GM18507 (cell line): Measurements from ENCODE around the gene CEBPA.

ENCODE experiments used
- DNase-seq: peaks from one replicate; pipeline ENCODE4 v3.0.0; 2011; ENCODE audit warnings: low read depth; ENCODE audit not compliant: insufficient read length; ENCODE audit errors: extremely low spot score
- FAIRE-seq: peaks from 2 replicates; lab custom pipeline; 2011; peaks lifted over from hg19 to GRCh38; lab: Jason Lieb, UNC

CEBPA gene

DNA sequence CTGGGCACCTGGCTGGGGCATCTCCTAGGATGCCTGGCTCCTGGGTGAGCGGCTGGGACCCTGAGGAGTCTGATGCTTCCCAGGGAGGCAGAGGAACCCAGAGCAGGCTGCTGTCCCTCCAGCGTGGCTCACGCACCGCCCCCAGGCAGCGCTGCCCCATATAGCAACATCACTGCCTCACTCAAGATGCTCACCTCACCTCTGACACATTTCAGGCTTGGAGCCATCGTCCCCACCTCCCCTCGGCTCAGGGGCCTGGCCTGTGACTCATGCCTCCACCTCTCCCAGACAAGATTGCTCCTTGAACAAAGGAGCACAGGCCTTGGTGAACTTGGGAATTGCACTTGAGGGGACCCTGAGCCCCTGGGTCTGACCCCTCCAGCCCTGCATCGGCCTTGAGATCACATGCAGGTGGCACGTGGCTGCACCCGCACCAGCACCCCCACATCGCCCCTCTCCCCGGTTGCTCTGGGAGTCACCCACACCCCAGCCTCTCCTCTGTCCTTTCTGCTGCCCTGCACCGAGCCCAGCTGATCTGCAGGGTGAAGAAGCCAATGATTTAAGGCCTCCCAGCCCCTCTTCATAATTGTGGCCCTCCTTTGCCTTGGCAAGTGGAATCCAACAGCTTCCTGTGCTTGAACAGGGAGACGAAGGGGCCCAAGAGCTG, 11.2 kb downstream of the CEBPA start:
- no peak for FAIRE-seq

GRCh38 chr19:33290082-33290815, 12.1 kb downstream of the CEBPA start:
- DNase-seq, result no peak
- FAIRE-seq, result no peak

More for the DNA sequence above, 11.2 kb downstream of the CEBPA start:
- no peak for DNase-seq

- no peak for DNase-seq
- no peak for FAIRE-seq
Measured at GRCh38 chr19:33289261-33289660, 13.1 kb downstream of the CEBPA start.

DNA sequence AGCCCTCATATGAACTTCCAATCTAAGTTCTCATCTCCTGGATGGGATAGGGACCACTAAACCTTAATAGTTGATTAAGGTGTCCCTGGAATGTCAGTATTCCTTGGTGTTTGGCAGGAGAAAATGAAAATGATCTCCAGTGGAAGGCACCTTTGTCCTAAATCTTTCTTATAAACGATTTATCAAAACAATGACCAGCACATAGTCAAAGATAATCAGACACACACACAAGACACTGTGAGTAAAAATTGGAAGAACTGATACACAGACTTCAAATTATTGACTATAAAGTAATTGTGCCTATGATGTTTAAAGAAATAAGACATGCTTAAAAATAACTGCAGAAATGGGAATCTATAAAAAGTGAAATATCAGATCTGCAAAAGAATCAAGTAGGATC, 13.7 kb downstream of the CEBPA start:
- DNase-seq (no peak), FAIRE-seq (no peak)

- no peak for FAIRE-seq
- no peak for DNase-seq
Measured at GRCh38 chr19:33287927-33288326, 14.4 kb downstream of the CEBPA start.

- DNase-seq, result no peak
- FAIRE-seq, result no peak
Measured at GRCh38 chr19:33287438-33287837, 14.9 kb downstream of the CEBPA start.

- no peak for FAIRE-seq
- no peak for DNase-seq
Measured at GRCh38 chr19:33286899-33287298, 15.4 kb downstream of the CEBPA start.

DNA sequence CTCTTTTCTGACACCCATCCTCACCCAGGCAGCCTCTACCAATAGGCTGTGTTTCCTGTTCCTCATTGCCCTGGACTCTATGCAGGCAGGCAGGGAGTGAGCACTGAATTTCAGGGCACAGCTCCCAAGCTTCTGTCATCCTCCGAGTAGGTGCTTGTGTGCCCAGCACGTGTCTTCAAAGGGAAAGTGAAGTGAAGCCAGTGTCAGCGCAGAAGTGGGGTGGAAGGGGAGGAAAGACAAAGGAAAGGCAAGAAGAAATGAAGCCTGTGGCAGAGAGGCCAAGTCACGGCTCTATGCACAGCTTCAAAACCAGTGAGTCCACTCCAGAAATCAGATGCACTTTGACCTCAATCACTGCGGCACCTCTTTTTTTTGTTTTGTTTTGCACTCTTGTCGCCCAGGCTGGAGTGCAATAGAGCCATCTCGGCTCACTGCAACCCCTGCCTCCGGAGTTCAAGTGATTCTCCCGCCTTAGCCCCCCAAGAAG, 16.9 kb downstream of the CEBPA start:
- DNase-seq (no peak), FAIRE-seq (no peak)

DNA sequence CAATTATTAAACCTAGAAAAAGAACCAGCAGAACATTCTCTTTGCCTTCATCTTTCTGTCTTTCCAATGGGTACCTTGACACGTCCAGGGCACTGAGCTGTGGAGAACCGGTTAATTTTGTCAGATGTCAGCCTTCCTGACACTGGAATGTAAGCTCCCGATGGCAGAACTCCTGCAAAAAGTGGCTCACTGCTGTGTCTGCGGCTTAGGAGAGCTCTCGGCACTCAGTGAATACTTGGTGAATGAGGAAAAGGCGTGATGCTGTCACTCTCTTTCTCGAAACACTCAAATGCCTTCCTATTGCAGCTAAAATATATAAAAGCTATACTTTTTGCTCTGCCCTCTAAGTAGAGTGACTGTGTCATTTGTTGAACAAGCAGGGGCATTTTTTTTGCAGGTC, 17.6 kb downstream of the CEBPA start:
- no peak for FAIRE-seq
- DNase-seq, result no peak

DNA sequence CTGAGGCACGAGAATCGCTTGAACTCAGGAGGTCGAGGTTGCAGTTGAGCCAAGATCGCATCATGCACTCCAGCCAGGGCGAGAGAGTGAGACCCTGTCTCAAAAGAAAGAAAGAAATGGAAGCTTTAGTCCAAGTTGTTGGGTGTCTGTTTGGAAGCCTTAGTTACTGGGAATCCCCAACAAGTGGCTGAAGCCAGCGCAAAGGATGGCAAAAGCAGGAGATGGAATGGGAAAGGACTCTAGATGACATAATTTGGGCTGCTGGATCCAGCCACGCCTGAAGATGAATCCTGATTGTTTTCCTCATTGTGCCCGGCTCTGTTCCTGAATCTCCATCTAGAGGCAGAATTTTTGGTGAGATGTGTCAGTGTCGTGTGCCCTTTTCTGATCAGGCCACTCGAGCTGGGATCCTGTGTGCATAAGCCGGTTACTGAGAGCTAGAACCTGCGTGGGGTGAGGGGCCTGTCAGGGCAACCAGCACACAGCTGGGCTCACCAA, 18.1 kb downstream of the CEBPA start:
- FAIRE-seq, result no peak
- no peak for DNase-seq

DNA sequence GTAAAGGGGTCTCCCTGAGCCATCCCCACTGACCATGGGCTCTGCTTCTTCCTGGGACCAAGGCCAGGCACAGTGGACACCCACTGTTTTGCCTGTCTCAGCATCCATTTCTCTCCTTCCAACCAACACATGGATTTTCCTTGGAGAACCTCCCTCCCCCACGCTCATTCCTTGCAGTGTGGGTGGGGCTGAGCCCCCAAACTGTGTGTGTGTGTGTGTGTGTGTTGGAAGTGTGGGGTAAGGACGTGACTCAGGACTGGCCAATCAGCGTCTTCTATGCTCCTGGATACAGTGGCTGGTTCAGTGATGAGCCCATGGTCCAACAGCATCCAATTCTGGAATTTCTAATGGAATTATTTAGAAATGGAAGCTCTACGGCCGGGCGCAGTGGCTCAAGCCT, 18.7 kb downstream of the CEBPA start:
- no peak for DNase-seq
- FAIRE-seq, result no peak

- FAIRE-seq, result no peak
- no peak for DNase-seq
Measured at GRCh38 chr19:33282036-33282671, 20.2 kb downstream of the CEBPA start.

GRCh38 chr19:33281296-33281926, 20.9 kb downstream of the CEBPA start:
- no peak for FAIRE-seq
- DNase-seq, result no peak

- FAIRE-seq (peak; percentile 93), DNase-seq (peak; percentile 71)
Measured at GRCh38 chr19:33280351-33280921, 21.9 kb downstream of the CEBPA start.

DNA sequence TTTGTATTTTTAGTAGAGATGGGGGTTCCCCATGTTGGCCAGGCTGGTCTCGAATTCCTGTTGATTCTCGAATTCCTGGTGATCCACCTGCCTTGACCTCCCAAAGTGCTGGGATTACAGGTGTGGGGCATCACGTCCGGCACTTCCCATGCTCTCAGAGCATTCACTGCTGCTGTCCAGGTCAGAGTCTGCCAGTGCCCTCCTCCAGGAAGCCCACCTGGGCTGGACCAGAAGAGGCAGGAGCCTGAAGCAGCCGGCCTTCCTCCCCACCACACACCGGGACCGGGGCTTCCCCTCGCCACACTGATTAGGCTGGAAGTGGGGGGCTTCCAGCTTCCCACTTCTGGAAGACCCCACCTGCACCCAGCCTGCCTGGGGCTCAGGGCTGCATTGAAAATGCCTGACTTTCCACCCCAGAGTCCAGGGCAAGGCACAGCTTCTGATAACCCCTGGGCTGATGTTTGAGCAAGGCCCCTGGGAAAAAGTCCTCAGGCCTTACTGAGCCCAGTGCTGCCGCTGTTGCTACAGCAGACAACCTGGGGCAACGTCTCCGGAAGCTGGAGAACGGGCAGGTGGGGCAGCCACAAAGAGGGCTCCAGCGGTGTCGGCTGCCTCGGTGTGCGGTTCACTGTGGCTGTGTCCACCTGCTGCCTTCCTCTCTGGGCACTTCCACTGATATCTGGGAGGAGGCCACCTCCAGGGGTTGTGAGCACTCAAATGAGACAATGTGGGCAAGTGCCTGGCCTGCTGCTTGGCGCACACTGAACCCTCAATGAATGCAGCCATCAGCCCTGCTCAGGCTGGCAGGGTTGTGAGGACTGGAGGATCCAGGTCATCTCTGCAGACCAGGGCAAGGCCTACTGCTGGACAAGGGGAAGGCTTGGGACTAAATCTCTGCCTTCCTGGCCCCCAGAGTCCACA, 22.6 kb downstream of the CEBPA start:
- DNase-seq (no peak), FAIRE-seq (peak; percentile 15)

GRCh38 chr19:33278403-33279269, 23.7 kb downstream of the CEBPA start:
- FAIRE-seq, result no peak
- DNase-seq, result no peak

DNA sequence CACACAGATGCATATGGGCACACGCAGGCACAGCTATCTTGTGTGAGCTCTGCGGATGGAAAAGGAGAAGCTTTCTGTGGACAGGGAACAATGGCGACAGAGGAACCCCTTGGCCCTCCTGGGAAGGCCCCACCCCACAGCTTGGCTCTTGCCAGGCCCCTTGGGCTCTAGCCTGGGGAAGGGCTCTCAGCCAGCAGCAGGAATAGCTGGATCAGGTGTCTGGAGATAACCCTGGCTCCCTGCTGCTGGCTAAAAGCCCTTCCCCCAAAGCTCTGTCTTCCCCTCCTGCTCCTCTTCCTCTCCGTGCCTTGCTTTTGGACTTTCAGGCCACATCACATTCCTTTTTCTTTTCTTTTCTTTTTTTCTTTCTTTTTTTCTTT, 24.3 kb downstream of the CEBPA start:
- DNase-seq (no peak), FAIRE-seq (no peak)

DNA sequence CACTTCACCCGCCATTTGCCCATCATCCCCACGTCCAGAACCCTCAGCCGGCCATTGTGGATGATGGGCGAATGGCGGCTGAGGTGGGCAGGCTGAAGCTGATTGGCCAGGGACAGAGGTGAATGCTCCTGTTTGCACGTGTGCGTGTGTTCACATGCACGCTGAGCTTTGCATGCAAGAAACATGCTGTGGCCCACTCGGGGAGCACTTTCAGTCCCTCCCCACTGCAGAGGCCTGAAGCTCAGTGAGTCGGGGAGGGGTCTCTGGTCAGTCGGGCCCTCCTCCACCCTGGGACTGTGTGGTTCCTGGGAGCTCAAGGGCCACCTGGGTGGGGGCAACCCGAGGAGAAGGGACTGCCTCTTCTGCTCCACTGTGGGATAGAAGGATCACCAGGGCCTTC, 24.9 kb downstream of the CEBPA start:
- FAIRE-seq (no peak), DNase-seq (no peak)
